Osteoblast (primary cell): ENCODE results near the gene ENTPD2. TPM values are rescaled to one million over a fixed set of nuclear protein-coding genes. Genes with fewer than 3 reads are reported as not detected.

Experiments used
- DNase-seq: peaks from one replicate; pipeline ENCODE4 v3.0.0; 2011; ENCODE audit warnings: low spot score, mixed read lengths; ENCODE audit not compliant: insufficient read length; ENCODE audit errors: missing footprints
- H2AFZ ChIP-seq: 2 replicates; pipeline ENCODE4 v1.6.0; 2011; ENCODE audit warnings: mild to moderate bottlenecking, low read length
- H3K27ac ChIP-seq: 2 replicates; pipeline ENCODE4 v1.5.1; 2011; ENCODE audit warnings: mild to moderate bottlenecking, low read depth, low read length, moderate library complexity
- H3K27me3 ChIP-seq: 2 replicates; pipeline ENCODE4 v1.6.0; 2012; ENCODE audit warnings: mild to moderate bottlenecking, control low read depth, inconsistent platforms, low read length, moderate library complexity; ENCODE audit not compliant: insufficient read depth
- H3K36me3 ChIP-seq: 2 replicates; pipeline ENCODE4 v1.5.1; 2011; ENCODE audit warnings: mild to moderate bottlenecking, low read length, control low read depth, moderate library complexity; ENCODE audit not compliant: insufficient read depth
- H3K4me1 ChIP-seq: 2 replicates; pipeline ENCODE4 v1.5.1; 2011; ENCODE audit warnings: mild to moderate bottlenecking, low read length, control low read depth, moderate library complexity; ENCODE audit not compliant: insufficient read depth
- H3K4me2 ChIP-seq: 2 replicates; pipeline ENCODE4 v1.6.0; 2011; ENCODE audit warnings: mild to moderate bottlenecking, low read length; ENCODE audit not compliant: insufficient read depth
- H3K4me3 ChIP-seq: fragments of 200-600 bp; sonication (generic); 3 replicates; pipeline ENCODE4 v1.5.1; 2012; ENCODE audit warnings: mild to moderate bottlenecking, low read length, inconsistent platforms; ENCODE audit not compliant: insufficient read depth
- H3K79me2 ChIP-seq: 2 replicates; pipeline ENCODE4 v1.6.0; 2012; ENCODE audit warnings: mild to moderate bottlenecking, low read length, control low read depth, inconsistent platforms; ENCODE audit not compliant: insufficient read depth
- H3K9me3 ChIP-seq: 2 replicates; pipeline ENCODE4 v1.5.1; 2011; ENCODE audit warnings: low read depth, low read length, control low read depth
- H4K20me1 ChIP-seq: 2 replicates; pipeline ENCODE4 v1.6.0; 2012; ENCODE audit warnings: mild to moderate bottlenecking, low read length, control low read depth; ENCODE audit not compliant: insufficient read depth
- CTCF ChIP-seq: IDR thresholded peaks from 2 replicates; pipeline ENCODE4 v1.5.1; 2011; ENCODE audit warnings: mild to moderate bottlenecking, low read depth, low read length, moderate library complexity; ENCODE audit errors: extremely low read depth
- total RNA-seq: library from RNA; depleted of rRNA; stranded (reverse); fragments of >200 nt; gene quantifications from 2 replicates; pipeline ENCODE4 v1.2.3, GENCODE V29; 2012

The ENTPD2 gene
- total RNA-seq, 1 donor: not detected

GRCh38 chr9:137028263-137029057 is 25.4 kb downstream of the ENTPD2 start:
- Histone ChIP-seq H3K9me3 (no peaks in the 10 kb centered on the region), H3K27ac (no peak overlapping the region), H3K4me2 (peak overlapping the region; percentile 90), H3K36me3 (no peaks in the 10 kb centered on the region), H3K79me2 (no peaks in the 10 kb centered on the region), H4K20me1 (peaks cover 10% of the 10 kb centered on the region), H2AFZ (peak overlapping the region; percentile 59), H3K27me3 (no peaks in the 10 kb centered on the region), H3K4me1 (peaks cover 15% of the 10 kb centered on the region), H3K4me3 (peak overlapping the region; percentile 71)
- peak; percentile 98 for DNase-seq
- no peak for TF ChIP-seq CTCF

- H2AFZ ChIP-seq: peak within 1 kb of the TSS; percentile 59
- H3K9me3 ChIP-seq: no peaks in the 10 kb centered on the region
- H3K79me2 ChIP-seq: no peaks in the 10 kb centered on the region
- H3K27me3 ChIP-seq: no peaks in the 10 kb centered on the region
- DNase-seq: no peak
- TF ChIP-seq CTCF: no peak
- peaks cover 10% of the 10 kb centered on the region for H4K20me1 ChIP-seq
- H3K4me3 ChIP-seq: peak within 1 kb of the TSS; percentile 71
- peaks cover 15% of the 10 kb centered on the region for H3K4me1 ChIP-seq
- peak within 1 kb of the TSS; percentile 90 for H3K4me2 ChIP-seq
- H3K36me3 ChIP-seq: no peaks in the 10 kb centered on the region
- no peak within 1 kb of the TSS for H3K27ac ChIP-seq
Observed at GRCh38 chr9:137027369-137028262, 26.2 kb downstream of the ENTPD2 start, which contains the start of gene ABCA2. TSS of gene ABCA2 (minus strand) at chr9:137028237. CDS start at chr9:137028140, 97 bp downstream.

GRCh38 chr9:137026828-137027227 is 27.0 kb downstream of the ENTPD2 start:
- Histone ChIP-seq H3K27me3 (no peaks in the 10 kb centered on the region), H3K4me2 (peak overlapping the region; percentile 82), H4K20me1 (peaks cover 15% of the 10 kb centered on the region), H3K27ac (no peak overlapping the region), H3K4me1 (peaks cover 15% of the 10 kb centered on the region), H3K9me3 (no peaks in the 10 kb centered on the region), H2AFZ (no peak overlapping the region), H3K36me3 (no peaks in the 10 kb centered on the region), H3K79me2 (no peaks in the 10 kb centered on the region), H3K4me3 (peak overlapping the region; percentile 71)
- no peak for TF ChIP-seq CTCF
- DNase-seq: no peak

GRCh38 chr9:137026384-137026783 is 27.5 kb downstream of the ENTPD2 start:
- Histone ChIP-seq H2AFZ (no peak overlapping the region), H3K36me3 (no peaks in the 10 kb centered on the region), H3K4me2 (no peak overlapping the region), H3K9me3 (no peaks in the 10 kb centered on the region), H4K20me1 (peaks cover 15% of the 10 kb centered on the region), H3K27ac (no peak overlapping the region), H3K27me3 (no peaks in the 10 kb centered on the region), H3K4me3 (no peak overlapping the region), H3K4me1 (peaks cover 15% of the 10 kb centered on the region), H3K79me2 (no peaks in the 10 kb centered on the region)
- TF ChIP-seq CTCF: no peak
- DNase-seq: no peak
